ENCODE data around the gene DHX8. TPM values are rescaled to one million over a fixed set of nuclear protein-coding genes. Genes with fewer than 3 reads are reported as not detected.

Gene DHX8
- total RNA-seq, 1 experiment from 2014 or later: 94.8 TPM

DNA sequence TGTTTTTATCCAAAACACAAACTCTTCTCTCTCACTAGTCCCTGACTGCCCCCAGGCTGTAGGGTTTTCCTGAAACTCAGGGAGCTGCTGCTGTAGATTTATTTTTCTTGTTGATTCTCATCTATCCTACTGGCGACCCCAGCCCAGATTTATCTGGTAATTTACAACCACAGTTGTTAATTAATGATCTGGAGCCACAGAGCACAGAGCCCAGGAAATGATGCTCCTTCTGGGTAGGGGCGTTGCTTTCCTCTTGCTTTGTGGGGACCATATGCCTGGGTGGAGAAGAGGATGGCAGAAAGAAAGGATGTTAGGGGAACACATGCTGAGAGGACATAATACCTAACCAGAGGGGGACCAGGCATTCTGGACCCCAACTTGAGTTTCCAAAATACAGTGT, 69.8 kb downstream of the DHX8 start:
- intact Hi-C loops (cut with micrococcal nuclease; ENCODE audit: unreplicated experiment): no loop called here
- CTCF ChIA-PET: no interaction called here
- Mint-ChIP-seq H3K9me3 (ENCODE audit: low read depth, unreplicated experiment) (no peaks in the 10 kb centered on the region), H3K27me3 (ENCODE audit: unreplicated experiment) (no peaks in the 10 kb centered on the region), H3K27ac (ENCODE audit: unreplicated experiment) (no peak overlapping the region), H3K4me3 (ENCODE audit: low read depth, unreplicated experiment) (no peak overlapping the region), H3K4me1 (ENCODE audit: low read depth, unreplicated experiment) (peaks cover 19% of the 10 kb centered on the region), H3K36me3 (ENCODE audit: insufficient read depth, unreplicated experiment) (peaks cover 9% of the 10 kb centered on the region)
- no peak for DNase-seq
- BruUV-seq (replicated peaks): no TSS peak
- TF ChIP-seq, protein P1, sequence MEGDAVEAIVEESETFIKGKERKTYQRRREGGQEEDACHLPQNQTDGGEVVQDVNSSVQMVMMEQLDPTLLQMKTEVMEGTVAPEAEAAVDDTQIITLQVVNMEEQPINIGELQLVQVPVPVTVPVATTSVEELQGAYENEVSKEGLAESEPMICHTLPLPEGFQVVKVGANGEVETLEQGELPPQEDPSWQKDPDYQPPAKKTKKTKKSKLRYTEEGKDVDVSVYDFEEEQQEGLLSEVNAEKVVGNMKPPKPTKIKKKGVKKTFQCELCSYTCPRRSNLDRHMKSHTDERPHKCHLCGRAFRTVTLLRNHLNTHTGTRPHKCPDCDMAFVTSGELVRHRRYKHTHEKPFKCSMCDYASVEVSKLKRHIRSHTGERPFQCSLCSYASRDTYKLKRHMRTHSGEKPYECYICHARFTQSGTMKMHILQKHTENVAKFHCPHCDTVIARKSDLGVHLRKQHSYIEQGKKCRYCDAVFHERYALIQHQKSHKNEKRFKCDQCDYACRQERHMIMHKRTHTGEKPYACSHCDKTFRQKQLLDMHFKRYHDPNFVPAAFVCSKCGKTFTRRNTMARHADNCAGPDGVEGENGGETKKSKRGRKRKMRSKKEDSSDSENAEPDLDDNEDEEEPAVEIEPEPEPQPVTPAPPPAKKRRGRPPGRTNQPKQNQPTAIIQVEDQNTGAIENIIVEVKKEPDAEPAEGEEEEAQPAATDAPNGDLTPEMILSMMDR (IDR thresholded peaks at IDR 0.05; ENCODE audit: unreplicated experiment): no peak

DNA sequence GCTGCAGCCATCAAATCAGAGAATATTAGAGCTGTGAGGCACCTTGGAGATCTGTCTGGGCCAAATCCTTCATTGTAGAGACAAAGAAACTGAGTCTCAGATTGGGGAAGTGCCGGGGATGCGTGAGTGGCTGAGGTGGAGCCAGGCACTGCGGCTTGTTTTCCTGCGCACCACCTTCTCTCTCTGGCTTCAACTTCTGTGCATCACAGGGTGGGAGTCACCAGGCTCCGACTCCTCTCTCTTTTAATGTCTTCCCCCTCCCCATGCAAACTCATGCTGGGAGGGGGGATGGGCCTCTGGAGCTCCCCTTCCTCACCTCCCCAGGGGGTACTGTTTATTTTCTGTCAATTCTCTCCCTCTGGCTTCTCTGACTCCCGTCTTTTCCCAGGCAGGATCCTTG, 71.1 kb downstream of the DHX8 start:
- no peak for DNase-seq
- peaks cover 19% of the 10 kb centered on the region for H3K4me1 Mint-ChIP-seq (ENCODE audit: low read depth, unreplicated experiment)
- no peak overlapping the region for H3K4me3 Mint-ChIP-seq (ENCODE audit: low read depth, unreplicated experiment)
- intact Hi-C loops (cut with micrococcal nuclease; ENCODE audit: unreplicated experiment): no loop called here
- H3K27me3 Mint-ChIP-seq (ENCODE audit: unreplicated experiment): no peaks in the 10 kb centered on the region
- peaks cover 5% of the 10 kb centered on the region for H3K36me3 Mint-ChIP-seq (ENCODE audit: insufficient read depth, unreplicated experiment)
- TF ChIP-seq, protein P1 (IDR thresholded peaks at IDR 0.05; ENCODE audit: unreplicated experiment): no peak
- CTCF ChIA-PET: interaction anchor here (0.9 kb wide), 1 partner anchor 14 kb away, joined by 3 read pairs; no protein-coding TSS in a partner anchor
- no peak overlapping the region for H3K27ac Mint-ChIP-seq (ENCODE audit: unreplicated experiment)
- no TSS peak for BruUV-seq (replicated peaks)
- no peaks in the 10 kb centered on the region for H3K9me3 Mint-ChIP-seq (ENCODE audit: low read depth, unreplicated experiment)

DNA sequence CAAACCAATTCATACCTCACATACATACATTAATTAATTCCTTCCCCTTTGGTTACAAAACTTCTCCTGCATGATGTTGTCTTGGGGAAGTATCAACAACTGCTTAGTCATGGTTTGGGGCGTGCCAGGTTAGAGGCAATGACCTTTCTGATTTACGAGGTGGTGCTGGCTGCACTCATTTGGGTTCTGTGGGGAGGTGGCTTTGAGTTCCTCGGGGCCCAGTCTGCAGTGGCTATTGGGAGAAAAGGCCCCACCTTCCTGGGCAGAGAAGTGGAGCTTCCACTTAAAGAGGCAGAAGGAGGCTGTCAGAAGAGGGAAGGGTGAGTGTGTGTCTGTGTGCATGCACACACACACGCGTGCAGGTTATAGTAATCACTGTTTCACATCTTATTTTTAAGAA, 72.5 kb downstream of the DHX8 start:
- TF ChIP-seq, protein P1 (IDR thresholded peaks at IDR 0.05; ENCODE audit: unreplicated experiment): no peak
- CTCF ChIA-PET: no interaction called here
- H3K4me1 Mint-ChIP-seq (ENCODE audit: low read depth, unreplicated experiment): peaks cover 19% of the 10 kb centered on the region
- H3K9me3 Mint-ChIP-seq (ENCODE audit: low read depth, unreplicated experiment): no peaks in the 10 kb centered on the region
- no peak overlapping the region for H3K4me3 Mint-ChIP-seq (ENCODE audit: low read depth, unreplicated experiment)
- no TSS peak for BruUV-seq (replicated peaks)
- no peaks in the 10 kb centered on the region for H3K36me3 Mint-ChIP-seq (ENCODE audit: insufficient read depth, unreplicated experiment)
- no peaks in the 10 kb centered on the region for H3K27me3 Mint-ChIP-seq (ENCODE audit: unreplicated experiment)
- no peak overlapping the region for H3K27ac Mint-ChIP-seq (ENCODE audit: unreplicated experiment)
- DNase-seq: peak; percentile 30
- intact Hi-C loops (cut with micrococcal nuclease; ENCODE audit: unreplicated experiment): no loop called here

DNA sequence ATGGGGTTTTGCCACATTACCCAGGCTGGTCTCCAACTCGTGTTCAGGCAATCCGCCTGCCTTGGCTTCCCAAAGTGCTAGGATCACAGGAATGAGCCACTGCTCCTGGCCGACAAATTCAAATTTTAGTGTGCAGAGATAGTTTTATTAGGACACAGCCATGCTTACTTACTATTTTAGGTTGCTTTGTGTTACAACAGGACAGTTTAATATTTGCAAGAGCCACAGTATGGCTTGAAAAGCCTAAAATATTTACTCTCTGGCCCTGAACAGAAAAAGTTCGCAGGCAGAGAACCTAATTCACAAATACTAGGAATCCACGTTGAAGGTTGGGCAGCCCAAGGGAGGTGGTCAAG, 75.0 kb downstream of the DHX8 start:
- no peaks in the 10 kb centered on the region for H3K36me3 Mint-ChIP-seq (ENCODE audit: insufficient read depth, unreplicated experiment)
- H3K9me3 Mint-ChIP-seq (ENCODE audit: low read depth, unreplicated experiment): no peaks in the 10 kb centered on the region
- H3K4me1 Mint-ChIP-seq (ENCODE audit: low read depth, unreplicated experiment): peaks cover 10% of the 10 kb centered on the region
- TF ChIP-seq, protein P1 (IDR thresholded peaks at IDR 0.05; ENCODE audit: unreplicated experiment): no peak
- H3K4me3 Mint-ChIP-seq (ENCODE audit: low read depth, unreplicated experiment): no peak overlapping the region
- no TSS peak for BruUV-seq (replicated peaks)
- H3K27ac Mint-ChIP-seq (ENCODE audit: unreplicated experiment): no peak overlapping the region
- intact Hi-C loops (cut with micrococcal nuclease; ENCODE audit: unreplicated experiment): no loop called here
- CTCF ChIA-PET: no interaction called here
- no peak for DNase-seq
- H3K27me3 Mint-ChIP-seq (ENCODE audit: unreplicated experiment): peaks cover 20% of the 10 kb centered on the region

All from Calu3 (cell line).